Choroid plexus epithelial cell (primary cell): Measurements from ENCODE around the gene CRY2.
A peak's percentile ranks its signal among the peaks of the same experiment; 100 is the strongest.

Experiments
- DNase-seq: peaks from one replicate; pipeline ENCODE4 v3.0.0-alpha.2; 2010; ENCODE audit warnings: low read depth
- H3K4me3 ChIP-seq: 2 replicates; pipeline ENCODE4 v1.5.1; 2011; ENCODE audit warnings: low read depth, mild to moderate bottlenecking, control low read depth, low read length, moderate library complexity
- TF ChIP-seq, protein P1 (sequence below): conservative IDR thresholded peaks from 2 replicates; pipeline ENCODE4 v1.5.1; 2011; ENCODE audit warnings: low read depth, mild to moderate bottlenecking, control low read depth, inconsistent platforms, low read length, moderate library complexity

Gene CRY2

DNA sequence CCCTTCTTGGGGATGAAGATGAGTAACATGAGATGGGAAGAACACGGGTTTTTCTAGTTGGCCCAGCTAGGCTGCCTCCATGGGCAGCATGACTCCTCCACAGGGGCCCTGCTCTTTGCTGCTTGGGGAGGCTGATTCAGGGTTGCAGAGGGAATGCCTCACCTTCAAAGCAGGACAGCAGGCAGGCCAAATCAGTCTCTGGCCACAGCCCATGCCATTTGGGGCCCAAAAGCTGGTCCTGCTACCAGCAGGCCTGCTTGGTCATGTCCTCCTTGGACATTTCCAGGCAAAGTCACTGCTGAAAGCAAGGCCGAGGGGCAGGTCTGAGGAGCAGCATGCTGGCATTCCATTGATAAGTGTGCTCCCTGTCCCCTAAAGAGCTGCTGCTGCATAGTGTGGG lies 24.4 kb downstream of the CRY2 start:
- no peak for DNase-seq
- no peak overlapping the region for H3K4me3 ChIP-seq
- TF ChIP-seq, protein P1, sequence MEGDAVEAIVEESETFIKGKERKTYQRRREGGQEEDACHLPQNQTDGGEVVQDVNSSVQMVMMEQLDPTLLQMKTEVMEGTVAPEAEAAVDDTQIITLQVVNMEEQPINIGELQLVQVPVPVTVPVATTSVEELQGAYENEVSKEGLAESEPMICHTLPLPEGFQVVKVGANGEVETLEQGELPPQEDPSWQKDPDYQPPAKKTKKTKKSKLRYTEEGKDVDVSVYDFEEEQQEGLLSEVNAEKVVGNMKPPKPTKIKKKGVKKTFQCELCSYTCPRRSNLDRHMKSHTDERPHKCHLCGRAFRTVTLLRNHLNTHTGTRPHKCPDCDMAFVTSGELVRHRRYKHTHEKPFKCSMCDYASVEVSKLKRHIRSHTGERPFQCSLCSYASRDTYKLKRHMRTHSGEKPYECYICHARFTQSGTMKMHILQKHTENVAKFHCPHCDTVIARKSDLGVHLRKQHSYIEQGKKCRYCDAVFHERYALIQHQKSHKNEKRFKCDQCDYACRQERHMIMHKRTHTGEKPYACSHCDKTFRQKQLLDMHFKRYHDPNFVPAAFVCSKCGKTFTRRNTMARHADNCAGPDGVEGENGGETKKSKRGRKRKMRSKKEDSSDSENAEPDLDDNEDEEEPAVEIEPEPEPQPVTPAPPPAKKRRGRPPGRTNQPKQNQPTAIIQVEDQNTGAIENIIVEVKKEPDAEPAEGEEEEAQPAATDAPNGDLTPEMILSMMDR: no peak

DNA sequence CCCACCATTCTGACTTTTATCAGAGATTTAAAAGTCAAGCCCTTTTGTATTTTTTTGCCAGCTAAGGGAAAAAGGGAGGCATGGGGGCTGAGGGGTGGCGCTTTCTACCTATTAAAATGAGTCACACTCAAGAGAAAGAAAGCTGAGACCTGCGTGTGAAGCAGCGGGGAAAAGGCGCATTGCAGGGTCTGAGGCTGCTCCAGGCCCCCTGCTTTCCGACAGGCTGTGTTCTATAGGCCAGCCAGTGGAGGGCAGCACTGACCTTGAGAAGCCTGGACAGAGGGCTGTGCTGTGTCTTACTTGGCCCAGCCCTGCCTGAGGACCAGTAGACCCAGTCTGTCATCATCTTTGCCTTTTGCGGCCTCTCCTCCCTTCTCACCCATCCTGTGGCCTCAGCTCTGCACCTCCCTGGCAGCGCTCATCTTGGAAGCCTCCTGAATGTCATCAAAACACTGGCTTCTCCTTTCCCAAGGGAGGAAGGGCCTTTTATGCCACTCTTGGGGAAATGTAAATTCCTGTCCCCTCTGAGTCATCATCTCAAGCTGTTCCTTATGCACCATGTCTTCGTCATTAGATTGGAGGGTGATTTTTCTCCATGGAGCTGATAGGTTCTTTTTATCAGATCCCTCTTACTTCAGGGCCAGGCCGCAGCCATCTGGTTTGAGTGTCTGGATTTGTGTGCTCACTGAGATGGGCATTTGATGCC lies 25.5 kb downstream of the CRY2 start:
- TF ChIP-seq, protein P1: peak; percentile 93
- no peak overlapping the region for H3K4me3 ChIP-seq
- peak; percentile 89 for DNase-seq

DNA sequence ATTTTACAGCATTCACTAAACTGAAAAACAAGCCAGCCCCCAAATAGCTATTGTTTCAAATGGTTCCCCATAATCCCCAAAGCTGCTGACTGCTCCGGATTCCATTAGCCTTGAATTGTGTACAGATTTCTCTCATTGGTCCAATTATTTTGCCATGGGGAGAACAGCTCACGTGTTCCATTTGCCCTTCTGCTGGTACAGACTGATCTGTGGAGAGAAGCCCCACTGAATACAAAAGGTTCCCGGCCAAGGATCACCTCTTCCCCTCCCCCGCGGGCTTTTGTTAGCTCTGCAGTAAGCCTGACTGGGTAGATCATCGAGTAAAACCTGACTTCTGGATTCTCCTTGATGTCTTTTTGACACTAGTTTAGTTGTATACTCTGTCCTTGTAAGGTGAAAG lies 29.1 kb downstream of the CRY2 start:
- no peak overlapping the region for H3K4me3 ChIP-seq
- TF ChIP-seq, protein P1: no peak
- no peak for DNase-seq

DNA sequence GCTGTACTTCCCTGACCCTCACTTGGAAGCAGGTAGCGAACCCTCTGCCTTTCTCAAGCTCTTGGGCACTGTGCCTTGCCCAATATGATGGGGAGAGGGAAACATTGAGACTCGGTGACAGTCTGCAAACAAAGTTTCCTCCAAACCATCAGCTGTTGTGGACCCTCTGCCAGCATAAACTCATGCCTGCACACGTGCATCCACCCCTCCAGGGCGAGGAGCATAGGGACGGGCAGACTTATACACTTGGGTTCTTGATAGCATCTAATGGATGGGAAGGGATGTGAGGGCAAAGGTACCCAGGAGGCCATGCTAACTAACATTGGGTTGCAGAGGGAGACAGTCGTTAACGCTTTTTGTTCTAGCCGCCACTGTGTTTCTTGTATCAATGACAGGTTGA lies 29.9 kb downstream of the CRY2 start:
- H3K4me3 ChIP-seq: no peak overlapping the region
- no peak for DNase-seq
- TF ChIP-seq, protein P1: no peak

DNA sequence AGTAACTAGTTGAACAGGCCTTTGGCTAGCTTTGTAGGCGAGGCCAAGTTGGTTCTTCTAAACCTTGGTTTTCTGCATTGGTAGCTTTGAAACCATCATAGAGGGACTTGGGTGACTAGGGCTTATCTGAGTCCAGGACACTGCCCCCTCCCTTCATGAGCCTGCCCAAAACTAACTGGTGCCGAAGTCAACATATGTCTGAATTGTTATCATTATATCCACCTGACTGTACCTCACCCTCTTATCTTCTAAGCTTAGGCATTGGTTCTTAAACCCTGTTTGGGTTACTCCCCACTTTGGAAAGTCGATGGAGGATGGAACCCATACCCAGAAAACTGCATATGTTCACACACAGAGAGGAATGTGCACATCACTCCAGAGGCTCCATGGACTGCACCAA lies 30.6 kb downstream of the CRY2 start:
- no peak overlapping the region for H3K4me3 ChIP-seq
- TF ChIP-seq, protein P1: no peak
- no peak for DNase-seq

DNA sequence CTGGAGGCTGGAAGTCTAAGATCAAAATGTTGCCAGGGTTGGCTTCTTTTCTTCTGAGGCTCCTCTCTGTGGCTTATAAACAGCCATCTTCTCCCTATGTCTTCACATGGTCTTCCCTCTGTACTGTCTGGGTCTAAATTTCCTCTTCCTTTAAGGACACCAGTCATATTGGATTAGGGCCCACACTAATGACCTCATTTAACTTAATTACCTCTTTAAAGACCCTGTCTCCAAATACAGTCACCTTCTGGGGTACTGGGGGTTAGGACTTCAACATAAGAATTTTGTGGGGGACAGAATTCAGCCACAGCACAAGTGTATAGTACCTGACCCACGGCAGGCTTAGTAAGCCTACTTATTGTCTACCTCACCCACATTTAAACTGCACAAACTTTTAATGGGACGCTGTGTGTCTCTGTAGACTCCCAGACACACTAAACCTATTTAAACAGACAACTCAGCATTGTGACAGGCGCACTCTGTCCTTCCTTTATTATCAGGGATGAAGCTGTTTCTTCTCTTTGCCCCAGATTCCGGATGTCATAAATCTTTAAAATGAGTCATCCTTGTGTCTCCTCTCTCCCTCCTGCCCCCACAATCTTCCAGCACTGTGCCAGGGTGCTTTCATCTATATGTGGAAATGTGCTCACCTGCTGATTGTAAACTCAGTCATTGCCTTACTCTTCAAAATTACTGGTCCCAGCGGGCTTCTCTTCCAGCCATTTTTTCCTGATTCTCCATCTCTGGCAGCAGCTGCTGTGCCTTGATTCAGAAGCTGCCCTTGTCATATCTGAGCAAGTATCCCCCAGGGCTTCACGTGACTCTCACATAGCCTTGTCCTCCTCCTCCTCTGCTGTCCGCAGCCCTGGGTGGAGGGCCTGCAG lies 32.8 kb downstream of the CRY2 start:
- no peak overlapping the region for H3K4me3 ChIP-seq
- TF ChIP-seq, protein P1: no peak
- no peak for DNase-seq
